Mesodermal cell (in vitro differentiated cells): Measurements from ENCODE around the gene ESRRG.

Experiments
- H3K27ac ChIP-seq: 2 replicates; pipeline ENCODE4 v1.7.0; 2013; ENCODE audit warnings: mild to moderate bottlenecking, low read depth, low read length, moderate library complexity; ENCODE audit not compliant: severe bottlenecking
- H3K36me3 ChIP-seq: 2 replicates; pipeline ENCODE4 v1.7.1; 2013; ENCODE audit warnings: mild to moderate bottlenecking, low read length, moderate library complexity; ENCODE audit not compliant: control insufficient read depth, insufficient read depth
- H3K4me1 ChIP-seq: one replicate; pipeline ENCODE4 v1.7.1; 2013; ENCODE audit warnings: mild to moderate bottlenecking, low read length; ENCODE audit not compliant: insufficient read depth, control insufficient read depth, poor library complexity, severe bottlenecking
- H3K4me3 ChIP-seq: 2 replicates; pipeline ENCODE4 v1.7.0; 2013; ENCODE audit warnings: low read length, control low read depth, mild to moderate bottlenecking; ENCODE audit not compliant: insufficient read depth, poor library complexity, severe bottlenecking; ENCODE audit errors: extremely low read depth
- H3K9me3 ChIP-seq: 2 replicates; pipeline ENCODE4 v1.7.1; 2013; ENCODE audit warnings: mild to moderate bottlenecking, low read length, moderate library complexity; ENCODE audit not compliant: control insufficient read depth
- WGBS, 2 experiments: methylation state at CpG; one replicate each; pipeline ENCODE4 v1.1.5; 2013; ENCODE audit warnings: missing lambda C conversion rate in 2 of 2; ENCODE audit not compliant: insufficient coverage in 2 of 2; 5-methylcytosine and 5-hydroxymethylcytosine counted together

ESRRG gene

DNA sequence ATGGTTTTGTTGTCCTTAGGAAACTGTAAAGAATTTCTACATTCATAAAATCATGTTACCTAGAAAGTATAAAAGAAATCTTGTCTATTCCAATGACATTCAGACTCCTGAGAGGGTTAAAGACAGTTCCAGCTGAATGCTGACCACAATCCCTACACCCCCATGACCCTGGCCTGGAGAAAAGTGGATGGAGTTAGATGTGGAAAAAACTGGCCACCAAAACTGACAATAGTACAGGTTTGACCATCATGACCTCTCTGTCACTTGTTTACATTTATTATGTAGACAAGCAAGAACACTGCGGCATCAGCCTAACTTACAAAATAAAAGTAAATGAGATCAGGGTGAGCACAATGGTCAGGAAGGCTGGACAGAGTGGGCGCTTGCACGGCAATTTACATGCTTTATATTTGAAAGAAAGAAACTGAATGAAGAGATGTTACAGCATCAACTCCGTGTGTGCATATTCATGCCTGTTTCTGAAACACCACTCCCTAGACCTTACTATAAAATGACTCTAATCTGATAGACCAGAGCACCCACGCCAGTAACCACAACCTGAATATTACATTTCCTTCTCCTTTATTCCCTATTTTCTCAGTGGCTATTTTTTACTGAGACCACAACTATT is 116.0 kb downstream of the ESRRG start:
- peaks cover 3% of the 10 kb centered on the region for H3K4me1 ChIP-seq
- no peaks in the 10 kb centered on the region for H3K36me3 ChIP-seq
- no peak overlapping the region for H3K4me3 ChIP-seq
- H3K9me3 ChIP-seq, result no peaks in the 10 kb centered on the region
- no peak overlapping the region for H3K27ac ChIP-seq
- WGBS, 2 experiments, result 90 to 92% methylated on average over 4 of the region's 5 CpGs

DNA sequence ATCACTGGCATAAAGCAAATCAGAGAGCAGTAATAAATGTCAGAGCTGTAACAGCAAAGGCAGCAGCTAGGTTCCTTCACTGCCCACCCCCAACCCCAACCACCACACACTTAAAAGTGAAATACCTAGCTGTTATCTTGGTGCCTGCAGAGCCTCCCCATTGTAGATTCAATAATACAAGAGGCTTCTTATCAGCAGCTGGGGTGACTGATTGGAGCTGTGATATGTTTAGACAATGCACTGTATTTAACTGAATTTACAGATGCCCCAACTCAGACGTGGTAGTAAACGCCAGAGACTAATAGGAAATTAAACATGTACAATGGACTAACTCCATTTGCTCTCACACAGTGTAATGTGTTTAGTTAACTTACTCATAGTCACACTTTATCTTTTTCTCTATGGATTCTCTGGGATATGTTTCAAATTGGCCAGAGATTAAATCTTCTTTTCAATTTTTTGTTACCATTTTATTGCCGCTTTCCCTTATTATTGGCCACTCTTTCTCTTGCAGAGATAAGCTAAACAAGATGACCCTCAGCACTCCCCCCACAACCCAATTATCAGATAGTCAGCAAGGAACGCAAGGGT is 117.1 kb downstream of the ESRRG start:
- no peaks in the 10 kb centered on the region for H3K36me3 ChIP-seq

DNA sequence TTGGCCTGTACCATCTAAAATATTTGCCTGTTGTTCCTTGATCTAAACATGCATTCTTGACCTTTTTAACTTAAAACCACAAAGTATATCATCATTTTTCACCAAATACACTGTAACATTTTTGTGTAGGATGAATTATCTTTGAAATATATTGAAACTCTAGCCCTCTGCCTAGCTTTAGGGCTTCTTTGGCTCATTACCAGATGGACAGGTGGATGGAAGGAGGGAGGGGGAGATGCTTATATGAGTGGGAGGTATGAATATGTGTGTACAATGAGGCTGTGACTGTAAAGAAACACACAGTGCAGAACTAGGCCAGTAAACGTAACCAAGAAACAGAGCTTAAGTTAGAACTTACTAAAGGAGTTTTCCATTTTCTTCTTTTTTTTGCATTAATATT is 118.5 kb downstream of the ESRRG start:
- Histone ChIP-seq H3K4me1 (peaks cover 6% of the 10 kb centered on the region), H3K4me3 (no peak overlapping the region), H3K36me3 (no peaks in the 10 kb centered on the region), H3K27ac (no peak overlapping the region), H3K9me3 (no peaks in the 10 kb centered on the region)
- WGBS, 2 experiments, result 71% methylated on average over 1 of the region's 1 CpG; no CpG with 5 or more reads in 1 of the 2 experiments

More for the DNA sequence above, 117.1 kb downstream of the ESRRG start:
- H3K4me3 ChIP-seq, result no peak overlapping the region
- peaks cover 3% of the 10 kb centered on the region for H3K4me1 ChIP-seq
- WGBS, 2 experiments, result 63% methylated on average over 2 of the region's 4 CpGs; no CpG with 5 or more reads in 1 of the 2 experiments
- no peak overlapping the region for H3K27ac ChIP-seq
- H3K9me3 ChIP-seq, result no peaks in the 10 kb centered on the region

DNA sequence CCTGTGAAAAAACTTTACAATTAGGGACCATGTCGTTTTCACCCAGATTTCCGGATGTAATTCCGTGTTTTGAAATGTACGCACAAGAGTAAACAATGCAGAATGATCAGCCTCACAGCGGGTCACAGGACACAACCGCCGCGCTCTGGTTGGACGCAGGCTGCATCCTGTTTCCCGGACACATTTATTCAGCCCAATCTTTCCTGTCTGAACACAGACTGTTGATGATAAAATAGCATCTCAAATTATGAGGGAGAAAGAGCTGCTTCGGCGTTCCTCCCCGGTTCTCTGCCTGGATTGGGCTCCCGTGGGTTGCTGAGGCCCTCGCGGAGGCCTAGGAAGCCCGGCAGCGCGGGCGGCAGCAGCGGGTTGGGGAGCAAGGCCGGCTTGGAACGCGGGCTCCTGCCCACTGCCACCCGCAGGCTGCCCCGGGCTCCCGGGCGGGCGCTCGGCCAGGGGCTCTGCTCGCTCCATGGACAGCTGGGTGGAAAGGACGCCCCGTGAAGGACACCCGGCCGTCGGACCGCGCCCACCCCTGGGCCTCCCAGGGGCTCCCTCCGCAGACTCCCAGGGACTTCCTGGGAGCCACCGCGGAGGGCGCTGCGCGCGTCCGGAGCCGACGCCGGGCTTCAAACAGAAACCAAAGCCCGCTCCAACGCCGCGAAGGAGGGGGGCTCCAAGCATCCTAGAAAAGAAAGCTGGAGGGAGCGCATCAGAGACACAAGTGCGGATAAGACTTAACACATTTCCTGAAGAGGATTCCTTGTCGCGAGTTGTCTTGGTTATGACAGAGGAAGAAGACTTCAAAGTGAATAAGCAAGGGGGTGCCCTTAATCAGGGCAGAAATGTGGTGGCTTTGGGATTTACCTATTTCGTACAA is 122.3 kb downstream of the ESRRG start:
- Histone ChIP-seq H3K9me3 (no peaks in the 10 kb centered on the region), H3K4me1 (peaks cover 6% of the 10 kb centered on the region), H3K4me3 (peak overlapping the region; percentile 48), H3K27ac (peak overlapping the region; percentile 95), H3K36me3 (no peaks in the 10 kb centered on the region)
- WGBS, 2 experiments, result 3 to 6% methylated on average over 46 to 48 of the region's 58 CpGs

DNA sequence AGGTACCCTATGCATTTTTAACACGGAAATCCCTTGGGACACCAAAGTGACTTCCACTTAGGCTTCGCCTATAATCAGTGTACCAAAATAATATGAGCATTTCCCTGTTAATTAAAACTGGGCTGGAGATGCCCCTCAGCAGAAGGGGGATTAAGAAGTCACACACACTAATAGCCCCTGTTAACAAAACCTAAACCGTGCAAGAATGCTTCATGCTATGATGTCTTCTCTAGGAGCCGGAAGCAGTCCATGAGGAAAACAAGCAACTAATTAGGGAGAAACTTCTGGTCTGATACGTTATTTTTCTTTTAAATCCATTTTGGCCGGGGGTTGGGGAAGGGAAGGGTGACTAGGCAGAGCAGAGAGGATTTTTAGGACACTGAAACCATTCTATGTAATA is 123.4 kb downstream of the ESRRG start:
- 77 to 81% methylated on average over 4 of the region's 6 CpGs for WGBS, 2 experiments
- Histone ChIP-seq H3K4me1 (peaks cover 5% of the 10 kb centered on the region), H3K27ac (peak overlapping the region; percentile 17), H3K36me3 (no peaks in the 10 kb centered on the region), H3K9me3 (no peaks in the 10 kb centered on the region), H3K4me3 (no peak overlapping the region)

DNA sequence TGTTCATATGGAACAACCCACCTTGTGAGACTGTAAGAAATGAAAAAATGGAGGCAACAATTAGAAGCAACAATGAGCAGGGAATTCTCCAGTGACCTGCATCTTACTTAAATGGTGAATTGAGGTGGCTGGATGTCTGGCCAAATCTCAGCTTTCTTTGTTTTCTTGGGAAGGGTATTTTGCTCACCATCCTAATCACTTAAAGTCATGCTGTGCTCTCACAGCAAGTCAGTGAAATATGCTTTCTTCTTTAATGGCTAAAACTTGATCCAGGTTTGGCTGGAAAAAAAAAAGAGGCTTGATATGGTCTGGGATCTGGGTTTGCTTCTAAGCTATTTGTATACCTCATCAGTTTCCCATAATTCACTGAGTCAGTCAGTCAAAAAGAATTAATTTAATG is 124.8 kb downstream of the ESRRG start:
- Histone ChIP-seq H3K27ac (no peak overlapping the region), H3K4me1 (peaks cover 3% of the 10 kb centered on the region), H3K36me3 (no peaks in the 10 kb centered on the region)

DNA sequence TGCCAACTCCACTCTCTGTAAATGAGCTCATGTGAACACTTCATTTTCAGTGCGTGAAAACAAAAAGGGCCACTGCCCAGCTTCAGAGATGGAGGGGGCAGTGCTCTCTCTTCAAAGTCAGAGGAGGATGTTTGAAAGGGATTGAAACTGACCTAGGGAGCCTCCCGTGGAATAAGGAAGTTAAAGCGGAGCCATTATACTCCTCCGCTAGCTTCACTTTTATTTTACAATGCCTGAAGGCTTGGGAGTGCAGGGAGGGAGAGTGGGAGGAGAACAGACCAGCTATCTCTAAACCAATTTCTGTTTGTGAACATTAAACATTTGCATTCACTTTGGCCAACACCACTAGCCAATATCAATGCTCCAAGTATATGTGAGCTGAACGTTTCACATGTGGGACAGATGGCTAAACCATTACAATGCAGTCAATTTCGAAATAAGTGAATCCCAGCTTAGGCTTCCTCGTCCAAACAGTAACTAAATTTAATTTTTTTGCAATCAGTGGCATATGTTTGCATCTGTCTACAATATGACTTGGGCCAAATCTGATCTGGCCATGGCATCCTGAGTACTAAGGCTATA is 126.9 kb downstream of the ESRRG start:
- no peaks in the 10 kb centered on the region for H3K9me3 ChIP-seq
- no peaks in the 10 kb centered on the region for H3K36me3 ChIP-seq
- H3K27ac ChIP-seq, result no peak overlapping the region

More for the DNA sequence above, 124.8 kb downstream of the ESRRG start:
- H3K4me3 ChIP-seq, result no peak overlapping the region
- H3K9me3 ChIP-seq, result no peaks in the 10 kb centered on the region

DNA sequence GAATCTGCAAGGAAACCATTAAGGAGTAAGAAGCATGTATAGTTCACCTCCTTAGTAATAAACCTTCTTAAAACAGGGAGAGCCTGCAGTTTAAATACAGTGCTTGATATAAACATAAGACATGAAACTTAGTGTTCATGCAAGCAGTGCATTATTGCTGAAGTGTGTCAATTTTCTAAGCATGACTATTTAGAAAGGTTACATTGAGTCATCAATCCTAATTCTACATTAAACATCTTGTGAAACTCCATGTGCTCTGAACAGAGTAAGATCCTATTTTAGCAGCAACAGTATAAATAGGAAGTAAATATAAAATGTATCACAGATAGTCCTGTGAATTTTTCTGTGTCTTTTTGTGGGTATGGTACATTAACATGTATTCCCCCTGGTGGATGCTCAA is 135.5 kb downstream of the ESRRG start:
- Histone ChIP-seq H3K4me1 (no peaks in the 10 kb centered on the region), H3K9me3 (no peaks in the 10 kb centered on the region), H3K27ac (no peak overlapping the region), H3K36me3 (no peaks in the 10 kb centered on the region), H3K4me3 (no peak overlapping the region)

More for the DNA sequence above, 126.9 kb downstream of the ESRRG start:
- Histone ChIP-seq H3K4me3 (no peak overlapping the region), H3K4me1 (peaks cover 3% of the 10 kb centered on the region)
- 82 to 100% methylated on average over 3 of the region's 7 CpGs for WGBS, 2 experiments

DNA sequence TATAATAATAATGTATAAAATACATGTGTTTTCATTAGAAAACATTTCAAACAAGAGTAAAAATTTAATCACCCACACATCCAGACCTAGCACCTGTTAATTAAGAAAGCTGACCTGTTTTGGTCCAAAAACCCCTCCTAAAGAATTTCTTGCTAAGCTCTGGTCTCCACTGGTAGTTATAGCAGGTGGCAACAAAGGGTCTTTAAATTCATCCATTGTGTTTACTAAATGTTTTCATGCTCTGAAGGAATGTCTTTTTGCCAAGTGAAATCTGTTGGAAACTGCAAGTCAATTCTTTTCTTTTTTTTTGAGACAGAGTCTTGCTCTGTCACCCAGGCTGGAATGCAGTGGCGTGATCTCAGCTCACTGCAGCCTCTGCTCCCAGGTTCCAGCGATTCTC is 141.1 kb downstream of the ESRRG start:
- Histone ChIP-seq H3K36me3 (no peaks in the 10 kb centered on the region), H3K27ac (no peak overlapping the region), H3K9me3 (no peaks in the 10 kb centered on the region), H3K4me1 (no peaks in the 10 kb centered on the region), H3K4me3 (no peak overlapping the region)
- 90 to 100% methylated on average over 2 of the region's 2 CpGs for WGBS, 2 experiments

DNA sequence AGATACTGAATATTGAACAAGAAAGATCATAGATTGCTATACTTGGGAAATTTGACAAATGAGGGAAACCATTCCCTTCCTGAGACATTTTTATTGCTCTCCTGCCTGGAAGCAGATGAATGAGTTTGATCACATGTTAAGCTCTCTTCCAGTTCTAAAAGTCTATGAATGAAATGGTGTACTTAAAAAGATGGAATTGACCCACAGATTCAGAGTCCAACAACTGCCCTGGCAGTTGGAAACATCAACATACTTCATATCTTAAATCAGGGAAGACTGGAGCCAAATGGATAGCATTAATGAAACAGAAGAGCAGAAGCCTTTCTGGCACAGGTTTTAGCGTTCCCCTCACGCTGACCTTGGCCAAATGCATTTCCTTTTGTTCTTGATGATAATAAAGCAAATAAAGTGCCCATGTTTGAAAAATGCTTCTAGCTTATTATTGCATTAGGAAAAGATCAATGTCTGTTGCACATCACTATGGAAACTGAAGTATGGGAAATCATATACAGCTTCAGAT is 142.6 kb downstream of the ESRRG start:
- no peaks in the 10 kb centered on the region for H3K9me3 ChIP-seq
- peaks cover 4% of the 10 kb centered on the region for H3K4me1 ChIP-seq
- H3K27ac ChIP-seq, result no peak overlapping the region
- no peaks in the 10 kb centered on the region for H3K36me3 ChIP-seq
- 80 to 100% methylated on average over 1 to 2 of the region's 2 CpGs for WGBS, 2 experiments
- H3K4me3 ChIP-seq, result no peak overlapping the region
